Astrocyte (in vitro differentiated cells and primary cell): ENCODE data around the gene PGS1. TPM values are rescaled to one million over a fixed set of nuclear protein-coding genes. Genes with fewer than 3 reads are reported as not detected.
A peak's percentile ranks its signal among the peaks of the same experiment; 100 is the strongest.

ENCODE experiments used
- DNase-seq: peaks from one replicate; pipeline ENCODE4 v3.0.0-alpha.2; 2010; ENCODE audit warnings: low read depth
- FAIRE-seq: peaks from 2 replicates; lab custom pipeline; 2011; peaks lifted over from hg19 to GRCh38; lab: Jason Lieb, UNC
- H2AFZ ChIP-seq: 2 replicates; pipeline ENCODE4 v1.6.0; 2012; ENCODE audit warnings: low read depth, low read length, inconsistent platforms
- H3K27ac ChIP-seq: 2 replicates; pipeline ENCODE4 v1.5.1; 2011; ENCODE audit warnings: low read depth, low read length, inconsistent platforms
- H3K27me3 ChIP-seq: 2 replicates; pipeline ENCODE4 v1.6.0; 2011; ENCODE audit warnings: low read length, inconsistent platforms; ENCODE audit not compliant: insufficient read depth
- H3K36me3 ChIP-seq: 2 replicates; pipeline ENCODE4 v1.5.1; 2011; ENCODE audit warnings: low read length, inconsistent platforms; ENCODE audit not compliant: insufficient read depth
- H3K4me1 ChIP-seq: 2 replicates; pipeline ENCODE4 v1.5.1; 2011; ENCODE audit warnings: low read length, inconsistent platforms; ENCODE audit not compliant: insufficient read depth
- H3K4me2 ChIP-seq: 2 replicates; pipeline ENCODE4 v1.6.0; 2012; ENCODE audit warnings: low read length, inconsistent platforms
- H3K4me3 ChIP-seq: 2 replicates; pipeline ENCODE4 v1.5.1; 2011; ENCODE audit warnings: low read depth, mild to moderate bottlenecking, low read length, inconsistent platforms; ENCODE audit not compliant: insufficient read depth
- H3K79me2 ChIP-seq: 2 replicates; pipeline ENCODE4 v1.6.0; 2012; ENCODE audit warnings: mild to moderate bottlenecking, low read length, inconsistent platforms; ENCODE audit not compliant: insufficient read depth
- H3K9ac ChIP-seq: 2 replicates; pipeline ENCODE4 v1.6.0; 2012; ENCODE audit warnings: mild to moderate bottlenecking, low read length, inconsistent platforms
- H3K9me3 ChIP-seq: 2 replicates; pipeline ENCODE4 v1.5.1; 2012; ENCODE audit warnings: low read depth, mild to moderate bottlenecking, low read length, inconsistent platforms; ENCODE audit not compliant: insufficient read depth
- H4K20me1 ChIP-seq: 2 replicates; pipeline ENCODE4 v1.6.0; 2012; ENCODE audit warnings: low read length, inconsistent platforms; ENCODE audit not compliant: insufficient read depth
- H3K27ac Mint-ChIP-seq: one replicate; pipeline ENCODE4 v1.8.0; 2021; ENCODE audit warnings: mild to moderate bottlenecking, mixed read lengths; ENCODE audit not compliant: unreplicated experiment
- H3K27me3 Mint-ChIP-seq: one replicate; pipeline ENCODE4 v1.8.0; 2021; ENCODE audit warnings: low read depth, mixed read lengths; ENCODE audit not compliant: unreplicated experiment
- H3K36me3 Mint-ChIP-seq: one replicate; pipeline ENCODE4 v1.8.0; 2021; ENCODE audit warnings: low read depth, mixed read lengths; ENCODE audit not compliant: unreplicated experiment
- H3K4me1 Mint-ChIP-seq: one replicate; pipeline ENCODE4 v1.8.0; 2021; ENCODE audit warnings: low read depth, mixed read lengths; ENCODE audit not compliant: unreplicated experiment
- H3K4me3 Mint-ChIP-seq: one replicate; pipeline ENCODE4 v1.8.0; 2021; ENCODE audit warnings: mild to moderate bottlenecking, moderate library complexity, mixed read lengths; ENCODE audit not compliant: unreplicated experiment
- H3K9me3 Mint-ChIP-seq: one replicate; pipeline ENCODE4 v1.8.0; 2021; ENCODE audit warnings: mild to moderate bottlenecking, mixed read lengths; ENCODE audit not compliant: unreplicated experiment
- CTCF ChIP-seq: IDR thresholded peaks from 2 replicates; pipeline ENCODE4 v1.5.1; 2011; ENCODE audit warnings: low read depth, mild to moderate bottlenecking, inconsistent platforms, low read length, moderate library complexity; ENCODE audit not compliant: insufficient read depth
- EZH2 ChIP-seq: IDR thresholded peaks from 2 replicates; pipeline ENCODE4 v1.6.1; 2012; ENCODE audit warnings: mild to moderate bottlenecking, low read length, inconsistent platforms; ENCODE audit not compliant: insufficient read depth
- total RNA-seq: library from RNA; stranded (reverse); gene quantifications from 2 replicates; pipeline ENCODE4 v1.2.1, GENCODE V29; 2021

PGS1 gene
- total RNA-seq, 1 donor from 2014 or later = 32.0 TPM

GRCh38 chr17:78343187-78343542 lies 35.3 kb upstream of the PGS1 start:
- H3K4me3 Mint-ChIP-seq = peak overlapping the region; percentile 27
- H3K27me3 Mint-ChIP-seq = peaks cover 12% of the 10 kb centered on the region
- H3K79me2 ChIP-seq = no peaks in the 10 kb centered on the region
- H3K9me3 ChIP-seq = no peaks in the 10 kb centered on the region
- no peak overlapping the region for H3K4me3 ChIP-seq
- H3K9me3 Mint-ChIP-seq = peaks cover 1% of the 10 kb centered on the region
- no peak for FAIRE-seq
- TF ChIP-seq CTCF (no peak), EZH2 (no peak)
- H3K9ac ChIP-seq = peak overlapping the region; percentile 78
- H3K36me3 ChIP-seq = no peaks in the 10 kb centered on the region
- H3K4me2 ChIP-seq = peak overlapping the region; percentile 83
- H3K27ac ChIP-seq = peak overlapping the region; percentile 86
- H4K20me1 ChIP-seq = no peaks in the 10 kb centered on the region
- H3K4me1 Mint-ChIP-seq = peaks cover 13% of the 10 kb centered on the region
- H3K36me3 Mint-ChIP-seq = no peaks in the 10 kb centered on the region
- peak overlapping the region; percentile 96 for H3K27ac Mint-ChIP-seq
- peak; percentile 91 for DNase-seq
- no peak overlapping the region for H2AFZ ChIP-seq
- peaks cover 26% of the 10 kb centered on the region for H3K4me1 ChIP-seq
- H3K27me3 ChIP-seq = no peaks in the 10 kb centered on the region

GRCh38 chr17:78343543-78344201 lies 34.8 kb upstream of the PGS1 start:
- Histone ChIP-seq H3K9me3 (no peaks in the 10 kb centered on the region), H3K4me3 (no peak overlapping the region), H3K27ac (peak overlapping the region; percentile 86), H3K36me3 (no peaks in the 10 kb centered on the region), H3K4me1 (peaks cover 26% of the 10 kb centered on the region), H3K9ac (peak overlapping the region; percentile 78), H4K20me1 (no peaks in the 10 kb centered on the region), H3K27me3 (no peaks in the 10 kb centered on the region), H2AFZ (no peak overlapping the region), H3K4me2 (peak overlapping the region; percentile 83), H3K79me2 (no peaks in the 10 kb centered on the region)
- Mint-ChIP-seq H3K27me3 (peaks cover 14% of the 10 kb centered on the region), H3K4me1 (peaks cover 13% of the 10 kb centered on the region), H3K27ac (peak overlapping the region; percentile 96), H3K4me3 (no peak overlapping the region), H3K9me3 (peaks cover 1% of the 10 kb centered on the region), H3K36me3 (no peaks in the 10 kb centered on the region)
- DNase-seq (no peak), FAIRE-seq (no peak)
- TF ChIP-seq EZH2 (no peak), CTCF (no peak)

- Histone ChIP-seq H3K4me3 (no peak overlapping the region), H3K27ac (no peak overlapping the region), H4K20me1 (no peaks in the 10 kb centered on the region), H2AFZ (no peak overlapping the region), H3K27me3 (no peaks in the 10 kb centered on the region), H3K4me2 (no peak overlapping the region), H3K36me3 (no peaks in the 10 kb centered on the region), H3K9me3 (no peaks in the 10 kb centered on the region), H3K9ac (no peak overlapping the region), H3K79me2 (no peaks in the 10 kb centered on the region), H3K4me1 (peaks cover 26% of the 10 kb centered on the region)
- Mint-ChIP-seq H3K36me3 (no peaks in the 10 kb centered on the region), H3K4me1 (peaks cover 15% of the 10 kb centered on the region), H3K4me3 (no peak overlapping the region), H3K9me3 (peaks cover 1% of the 10 kb centered on the region), H3K27ac (no peak overlapping the region), H3K27me3 (peaks cover 17% of the 10 kb centered on the region)
- FAIRE-seq = no peak
- TF ChIP-seq EZH2 (no peak), CTCF (no peak)
- no peak for DNase-seq
Observed at GRCh38 chr17:78344666-78345065, 33.8 kb upstream of the PGS1 start.
